NCI-H187 treated with DMSO at 0.1 percent for 48 hours (cell line): ENCODE data around the gene ZNF615.
"Not testable (repeated sequence)": the region's sequence is repeated elsewhere in the genome, so short reads cannot be mapped to it uniquely, and the experiment has no call there.

Experiments
- DNase-seq: peaks from one replicate; lab custom pipeline; 2025; lab: John Stamatoyannopoulos, UW

ZNF615 gene

GRCh38 chr19:52007806-52008557, at the start of gene ZNF615:
ZNF615 (minus strand) TSS chr19:52008211; CDS start chr19:52003711, 4,500 bp downstream.
- DNase-seq = no peak

DNA sequence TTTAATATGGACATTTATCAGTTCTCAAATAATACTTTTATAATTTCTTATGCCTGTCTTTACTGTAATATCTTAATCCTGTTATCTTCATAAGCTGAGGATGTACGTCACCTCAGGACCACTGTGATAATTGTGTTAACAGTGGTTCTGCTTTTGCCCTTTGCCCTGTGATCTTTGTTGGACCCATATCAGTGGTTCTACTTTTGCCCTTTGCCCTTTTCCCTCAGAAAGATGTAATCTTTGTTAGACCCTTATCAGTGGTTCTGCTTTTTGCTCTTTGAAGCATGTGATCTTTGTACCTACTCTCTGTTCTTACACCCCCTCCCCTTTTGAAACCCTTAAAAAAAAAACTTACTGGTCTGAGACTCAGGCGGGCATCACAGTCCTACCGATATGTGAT, 48.5 kb upstream of the ZNF615 start:
- DNase-seq = not testable (repeated sequence)

DNA sequence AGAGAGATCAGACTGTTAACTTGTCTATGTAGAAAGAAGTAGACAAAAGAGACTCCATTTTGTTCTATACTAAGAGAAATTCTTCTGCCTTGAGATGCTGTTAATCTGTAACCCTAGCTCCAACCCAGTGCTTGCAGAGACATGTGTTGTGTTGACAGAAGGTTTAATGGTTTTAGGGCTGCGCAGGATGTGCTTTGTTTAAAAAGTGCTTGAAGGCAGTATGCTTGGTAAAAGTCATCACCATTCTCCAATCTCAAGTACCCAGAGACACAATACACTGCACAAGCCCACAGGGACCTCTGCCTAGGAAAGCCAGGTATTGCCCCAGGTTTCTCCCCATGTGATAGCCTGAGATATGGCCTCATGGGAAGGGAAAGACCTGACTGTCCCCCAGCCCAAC, 43.7 kb upstream of the ZNF615 start:
- DNase-seq = peak; percentile 21

GRCh38 chr19:52048555-52049501, 40.8 kb upstream of the ZNF615 start, which contains the start of gene ZNF432:
ZNF432 (minus strand) TSS chr19:52048838; CDS start chr19:52046868, 1,970 bp downstream.
- peak; percentile 66 for DNase-seq

DNA sequence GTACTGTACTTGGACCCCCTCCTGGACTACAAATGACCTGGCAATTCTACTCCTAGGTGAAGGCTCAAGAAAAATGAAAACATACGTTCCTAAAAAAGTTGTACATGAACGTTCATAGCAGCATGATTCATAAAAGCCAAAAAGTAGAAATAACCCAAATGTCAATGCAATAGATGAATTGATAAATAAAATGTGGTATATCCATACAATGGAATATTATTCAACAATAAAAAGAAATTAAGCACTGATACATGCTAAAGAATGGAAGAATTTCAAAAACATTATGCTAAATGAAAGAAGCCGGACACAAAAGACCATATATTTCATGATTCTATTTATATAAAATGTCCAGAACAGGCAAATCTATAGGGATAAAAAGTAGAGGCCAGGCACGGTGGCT, 31.2 kb upstream of the ZNF615 start:
- no peak for DNase-seq

- DNase-seq = no peak
Measured at GRCh38 chr19:52034051-52034728, 26.2 kb upstream of the ZNF615 start.

GRCh38 chr19:52028780-52029123, 20.7 kb upstream of the ZNF615 start:
- DNase-seq = no peak

DNA sequence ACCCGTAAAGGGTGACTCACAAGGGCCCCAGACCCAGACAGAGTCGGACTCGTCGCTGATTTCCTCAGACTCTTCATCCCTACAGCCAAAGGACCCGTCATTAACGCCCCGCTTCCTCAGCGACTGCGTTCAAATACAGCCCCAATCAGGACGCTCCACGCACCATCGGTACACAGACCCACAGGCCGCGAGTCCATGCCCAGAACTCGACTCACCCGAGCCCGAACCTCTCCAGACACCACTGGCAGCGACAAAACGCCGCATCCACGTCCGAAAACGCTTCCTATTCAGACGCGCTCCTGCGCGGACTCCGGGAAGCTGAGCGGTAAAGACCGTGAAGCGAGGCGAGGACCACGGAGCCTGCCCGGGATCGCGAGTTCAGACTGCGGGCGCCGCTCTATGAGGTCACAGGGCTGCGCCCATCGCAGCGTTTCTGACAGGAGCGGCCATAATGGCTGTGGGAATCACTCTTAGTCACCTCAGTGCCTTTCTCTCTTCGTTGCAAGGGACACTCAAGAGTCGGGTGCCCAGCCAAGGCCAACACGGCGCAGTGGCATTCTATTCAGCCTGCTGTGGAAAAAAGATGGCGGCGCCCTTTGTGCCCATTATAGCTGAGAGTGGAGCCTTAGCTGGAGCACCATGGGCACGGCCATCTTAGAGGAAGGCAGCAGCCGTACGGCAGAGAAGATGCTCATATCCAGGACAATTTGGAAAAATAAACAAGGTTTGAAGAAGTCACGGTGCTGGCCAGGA, 20.2 kb upstream of the ZNF615 start, which contains the start of gene ZNF614:
Gene ZNF614, minus strand, starts transcription at position 353 of the 753 bp plus-strand sequence. CDS start 2,634 bp downstream, outside the sequence.
- peak; percentile 57 for DNase-seq

- not testable (repeated sequence) for DNase-seq
Measured at GRCh38 chr19:52026255-52026990, 18.4 kb upstream of the ZNF615 start.

DNA sequence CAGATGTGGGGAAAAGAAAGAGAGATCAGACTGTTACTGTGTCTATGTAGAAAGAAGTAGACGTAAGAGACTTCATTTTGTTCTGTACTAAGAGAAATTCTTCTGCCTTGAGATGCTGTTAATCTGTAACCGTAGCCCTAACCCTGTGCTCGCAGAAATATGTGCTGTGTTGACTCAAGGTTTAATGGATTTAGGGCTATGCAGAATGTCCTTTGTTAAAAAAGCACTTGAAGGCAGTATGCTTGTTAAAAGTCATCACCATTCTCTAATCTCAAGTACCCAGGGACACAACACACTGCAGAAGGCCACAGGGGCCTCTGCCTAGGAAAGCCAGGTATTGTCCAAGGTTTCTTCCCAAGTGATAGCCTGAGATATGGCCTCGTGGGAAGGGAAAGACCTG, 16.5 kb upstream of the ZNF615 start:
- not testable (repeated sequence) for DNase-seq

GRCh38 chr19:52022193-52022592, 14.2 kb upstream of the ZNF615 start:
- DNase-seq = no peak

DNA sequence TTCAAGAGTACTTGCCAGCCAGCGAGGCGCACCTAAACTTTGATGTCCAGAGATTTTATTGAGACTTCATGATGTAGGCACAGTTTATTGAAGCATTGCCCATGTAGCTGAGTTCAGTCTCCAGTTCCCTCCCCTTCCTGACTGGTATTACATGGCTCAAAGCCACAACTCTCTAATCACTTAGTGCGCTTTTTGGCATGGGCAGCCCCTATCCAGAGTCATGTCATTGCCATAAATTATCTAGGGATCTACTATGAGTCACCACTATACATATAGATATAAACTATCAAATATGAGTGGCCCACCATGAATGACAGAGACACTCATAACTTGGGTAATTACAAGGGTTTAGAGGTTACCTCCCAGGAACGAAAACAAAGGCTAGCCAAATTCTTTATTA, 12.5 kb upstream of the ZNF615 start:
- no peak for DNase-seq

DNA sequence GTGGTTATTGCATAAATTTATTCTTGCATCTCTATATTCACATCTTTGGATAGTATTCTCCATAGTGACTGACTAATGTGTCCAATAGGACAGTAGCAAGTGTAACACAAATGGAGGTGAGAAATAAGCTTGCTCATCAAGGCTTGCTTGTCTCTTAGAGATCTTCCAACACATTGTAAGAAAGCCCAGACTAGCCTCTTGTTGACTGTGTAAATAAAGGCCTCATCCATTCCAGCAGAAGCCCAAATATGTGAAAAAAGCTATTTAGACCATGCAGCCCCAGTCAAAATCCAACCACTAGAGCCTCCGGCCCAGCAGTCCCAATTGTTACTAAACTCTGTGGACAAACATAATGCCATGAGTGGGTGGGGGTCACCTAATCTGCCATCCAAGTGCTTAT, 2.7 kb upstream of the ZNF615 start:
- DNase-seq = no peak

- no peak for DNase-seq
Measured at GRCh38 chr19:52007451-52007805, 583 bp downstream of the ZNF615 start.

GRCh38 chr19:51994048-51994644, 13.9 kb downstream of the ZNF615 start:
- DNase-seq = no peak

DNA sequence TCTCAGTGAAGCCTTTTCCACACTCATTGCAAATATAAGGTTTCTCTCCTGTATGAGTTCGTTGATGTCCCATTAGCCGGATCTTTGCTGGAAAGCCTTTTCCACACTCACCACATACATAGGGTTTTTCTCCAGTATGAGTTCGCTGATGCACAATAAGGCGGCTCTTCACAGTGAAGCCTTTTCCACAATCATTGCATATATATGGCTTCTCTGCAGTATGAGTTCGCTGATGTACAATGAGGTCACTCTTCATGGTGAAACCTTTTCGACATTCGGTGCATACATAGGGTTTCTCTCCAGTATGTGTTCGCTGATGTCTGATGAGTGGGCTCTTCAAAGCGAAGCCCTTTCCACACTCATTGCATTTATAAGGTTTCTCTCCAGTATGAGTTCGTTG, 14.6 kb downstream of the ZNF615 start:
- no peak for DNase-seq

- DNase-seq = peak; percentile 71
Measured at GRCh38 chr19:51986309-51987291, 21.4 kb downstream of the ZNF615 start, which contains the start of gene ZNF350. ZNF350 (minus strand) TSS chr19:51986840; CDS start chr19:51974360, 12,480 bp downstream.

DNA sequence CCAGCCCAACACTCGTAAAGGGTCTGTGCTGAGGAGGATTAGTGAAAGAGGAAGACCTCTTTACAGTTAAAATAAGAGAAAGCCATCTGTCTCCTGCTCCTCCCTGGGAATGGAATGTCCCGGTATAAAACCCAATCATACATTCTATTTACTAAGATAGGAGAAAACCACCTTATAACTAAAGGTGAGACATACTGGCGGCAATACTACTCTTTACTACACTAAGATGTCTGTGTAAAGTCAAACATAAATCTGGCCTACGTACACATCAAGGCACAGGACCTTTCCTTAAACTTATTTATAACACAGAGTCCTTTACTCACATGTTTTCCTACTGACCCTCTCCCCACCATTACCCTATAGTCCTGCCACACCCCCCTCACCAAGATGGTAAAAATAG, 24.6 kb downstream of the ZNF615 start:
- DNase-seq = no peak

GRCh38 chr19:51980926-51981325, 27.1 kb downstream of the ZNF615 start:
- not testable (repeated sequence) for DNase-seq
